B cell (primary cell): ENCODE results near the gene RGS3.

Experiments used
- EZH2 ChIP-seq: IDR thresholded peaks from 2 replicates; pipeline ENCODE4 v1.6.1; 2012; ENCODE audit warnings: borderline replicate concordance, low read depth, mild to moderate bottlenecking, moderate library complexity, low read length; ENCODE audit not compliant: insufficient read depth, poor library complexity, severe bottlenecking
- TF ChIP-seq, protein P1 (sequence below): fragments of 200-600 bp; IDR thresholded peaks from one replicate; pipeline ENCODE4 v1.8.0; 2022; ENCODE audit warnings: antibody characterized with exemption, mild to moderate bottlenecking

DNA sequence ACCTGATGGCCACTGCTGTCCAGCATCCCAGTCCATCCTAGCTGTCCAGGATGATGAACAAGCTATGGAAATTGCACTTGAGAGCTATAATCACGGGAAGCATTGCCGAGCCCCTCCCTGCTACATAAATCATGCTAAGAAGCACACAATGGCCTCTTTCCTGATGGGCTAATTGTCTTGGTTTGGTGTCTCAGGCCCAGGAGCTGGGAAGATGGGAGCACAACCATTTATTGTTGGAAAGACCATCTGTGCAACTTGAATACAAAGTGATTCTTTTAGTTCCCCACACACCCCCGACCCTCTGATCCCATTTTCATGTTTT, 80.4 kb downstream of the RGS3 start:
- TF ChIP-seq, protein P1, sequence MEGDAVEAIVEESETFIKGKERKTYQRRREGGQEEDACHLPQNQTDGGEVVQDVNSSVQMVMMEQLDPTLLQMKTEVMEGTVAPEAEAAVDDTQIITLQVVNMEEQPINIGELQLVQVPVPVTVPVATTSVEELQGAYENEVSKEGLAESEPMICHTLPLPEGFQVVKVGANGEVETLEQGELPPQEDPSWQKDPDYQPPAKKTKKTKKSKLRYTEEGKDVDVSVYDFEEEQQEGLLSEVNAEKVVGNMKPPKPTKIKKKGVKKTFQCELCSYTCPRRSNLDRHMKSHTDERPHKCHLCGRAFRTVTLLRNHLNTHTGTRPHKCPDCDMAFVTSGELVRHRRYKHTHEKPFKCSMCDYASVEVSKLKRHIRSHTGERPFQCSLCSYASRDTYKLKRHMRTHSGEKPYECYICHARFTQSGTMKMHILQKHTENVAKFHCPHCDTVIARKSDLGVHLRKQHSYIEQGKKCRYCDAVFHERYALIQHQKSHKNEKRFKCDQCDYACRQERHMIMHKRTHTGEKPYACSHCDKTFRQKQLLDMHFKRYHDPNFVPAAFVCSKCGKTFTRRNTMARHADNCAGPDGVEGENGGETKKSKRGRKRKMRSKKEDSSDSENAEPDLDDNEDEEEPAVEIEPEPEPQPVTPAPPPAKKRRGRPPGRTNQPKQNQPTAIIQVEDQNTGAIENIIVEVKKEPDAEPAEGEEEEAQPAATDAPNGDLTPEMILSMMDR: no peak
- no peak for TF ChIP-seq EZH2
